CD4-positive, alpha-beta T cell treated with Interferon gamma for 1 hour (primary cell): Measurements from ENCODE around the gene TTC1.
"Not testable (repeated sequence)": the region's sequence is repeated elsewhere in the genome, so short reads cannot be mapped to it uniquely, and the experiment has no call there.

ENCODE experiments used
- DNase-seq: peaks from one replicate; pipeline ENCODE4 v3.0.0-alpha.2; 2020

Gene TTC1

DNA sequence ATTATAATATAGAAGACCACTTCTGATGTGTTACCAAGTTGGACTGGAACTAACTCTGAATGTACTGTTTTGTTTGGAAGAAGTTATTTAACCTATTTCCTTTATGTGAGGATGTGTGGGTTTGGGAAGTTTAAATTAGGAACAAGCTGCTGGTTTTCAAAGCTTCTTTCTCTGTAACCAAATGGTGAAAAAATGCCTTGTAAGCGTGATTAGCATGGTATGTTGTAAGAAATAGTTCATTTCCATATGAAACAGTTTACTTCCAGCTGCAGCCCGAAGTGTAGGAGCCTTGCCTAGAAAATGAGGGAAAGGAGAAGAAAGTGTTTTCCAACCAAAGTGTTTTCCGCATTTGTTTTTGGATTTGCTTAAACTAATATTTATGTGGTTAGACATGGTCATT, 36.0 kb downstream of the TTC1 start:
- no peak for DNase-seq

- no peak for DNase-seq
These were observed 38.5 kb downstream of the TTC1 start for GRCh38 chr5:160047423-160047822.

DNA sequence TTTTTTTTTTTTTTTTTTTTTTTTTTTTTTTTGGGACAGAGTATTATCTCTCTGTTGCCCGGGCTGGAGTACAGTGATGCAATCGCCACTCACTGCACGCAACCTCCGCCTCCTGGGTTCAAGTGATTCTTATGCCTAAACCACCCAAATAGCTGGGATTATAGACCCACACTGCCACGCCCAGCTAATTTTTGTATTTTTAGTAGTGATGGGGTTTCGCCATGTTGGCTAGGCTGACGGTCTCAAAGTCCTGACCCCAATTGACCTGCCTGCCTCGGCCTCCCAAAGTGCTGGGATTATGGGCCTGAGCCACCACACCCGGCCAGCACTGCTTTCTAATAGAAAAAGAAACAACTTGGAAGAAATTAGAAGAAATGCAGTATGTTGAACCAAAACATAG, 39.2 kb downstream of the TTC1 start:
- no peak for DNase-seq

DNA sequence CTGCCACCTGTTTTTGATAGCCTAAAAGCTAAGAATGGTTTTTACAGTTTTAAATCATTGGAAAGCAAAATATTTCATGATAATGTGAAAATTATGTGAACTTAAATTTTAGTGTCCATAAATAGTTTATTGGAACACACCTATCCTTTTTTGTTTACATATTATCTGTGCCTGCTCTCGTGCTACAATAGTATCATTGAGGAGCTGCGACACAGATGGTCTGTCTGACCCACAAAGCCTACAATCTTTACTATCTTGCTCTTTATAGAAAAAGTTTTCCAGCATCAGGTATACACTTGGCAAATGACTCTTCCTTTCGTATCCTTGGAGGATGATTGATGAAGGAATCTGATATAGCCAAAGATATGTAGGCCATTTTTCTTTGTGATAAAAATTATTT, 40.2 kb downstream of the TTC1 start:
- DNase-seq, result no peak

DNA sequence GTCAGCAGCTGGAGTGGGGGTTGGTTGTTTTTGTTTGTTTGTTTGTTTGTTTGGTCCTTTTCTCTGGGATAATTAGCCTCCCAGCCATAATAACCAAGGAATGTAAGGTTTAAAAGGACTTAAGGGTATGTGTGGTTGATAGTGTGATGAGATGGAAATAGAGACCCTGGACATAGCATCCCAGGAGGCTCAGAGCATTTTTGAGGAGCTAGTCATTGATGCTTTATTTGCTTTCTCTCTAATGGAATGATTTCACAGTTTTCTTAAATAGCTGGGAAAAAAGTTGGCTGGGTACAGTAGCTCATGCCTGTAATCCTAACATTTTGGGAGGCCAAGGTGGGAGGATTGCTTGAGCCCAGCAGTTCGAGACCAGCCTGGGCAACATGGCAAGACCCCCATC, 45.1 kb downstream of the TTC1 start:
- no peak for DNase-seq

DNA sequence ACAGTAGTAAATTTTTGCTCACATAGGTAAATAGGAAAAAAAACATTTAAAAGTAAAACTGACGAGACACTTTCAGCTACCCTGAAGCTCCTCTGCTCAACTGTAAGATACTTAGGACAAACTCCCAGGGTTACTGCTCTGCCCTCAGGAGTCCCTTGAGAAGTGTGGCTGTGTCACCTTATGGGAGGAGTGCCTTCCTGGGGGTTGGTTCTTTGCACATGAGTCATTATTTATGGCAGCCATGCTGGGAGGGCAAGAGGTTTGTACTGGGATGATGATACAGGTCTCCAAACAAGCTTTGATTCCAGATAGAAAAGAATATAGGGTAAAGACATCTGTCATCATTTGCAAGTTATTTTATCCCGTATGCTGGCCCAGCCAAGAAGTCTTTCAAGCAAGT, 45.9 kb downstream of the TTC1 start:
- no peak for DNase-seq

GRCh38 chr5:160057256-160057655, 48.3 kb downstream of the TTC1 start:
- DNase-seq, result no peak

- no peak for DNase-seq
These were observed 51.1 kb downstream of the TTC1 start for GRCh38 chr5:160060001-160060400.

DNA sequence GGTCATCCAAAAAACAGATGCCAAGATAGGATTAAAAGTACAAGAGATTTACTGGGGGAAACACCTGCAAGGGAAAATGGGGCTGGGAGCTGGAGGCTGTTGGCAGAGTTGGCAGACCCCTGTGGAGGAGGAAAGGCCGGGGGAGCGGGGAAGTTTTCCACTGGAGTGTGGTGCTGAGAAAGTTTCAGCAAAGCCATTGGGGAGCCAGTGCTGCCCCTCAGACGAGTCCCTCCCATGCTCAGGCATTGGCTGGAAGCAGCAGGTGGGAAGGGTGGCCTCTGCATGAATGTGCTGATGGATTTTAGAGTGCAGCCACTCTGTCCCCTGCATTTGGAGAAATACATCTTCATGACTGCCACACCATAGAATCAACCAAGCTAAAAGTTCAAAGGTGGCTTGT, 52.8 kb downstream of the TTC1 start:
- DNase-seq, result no peak

DNA sequence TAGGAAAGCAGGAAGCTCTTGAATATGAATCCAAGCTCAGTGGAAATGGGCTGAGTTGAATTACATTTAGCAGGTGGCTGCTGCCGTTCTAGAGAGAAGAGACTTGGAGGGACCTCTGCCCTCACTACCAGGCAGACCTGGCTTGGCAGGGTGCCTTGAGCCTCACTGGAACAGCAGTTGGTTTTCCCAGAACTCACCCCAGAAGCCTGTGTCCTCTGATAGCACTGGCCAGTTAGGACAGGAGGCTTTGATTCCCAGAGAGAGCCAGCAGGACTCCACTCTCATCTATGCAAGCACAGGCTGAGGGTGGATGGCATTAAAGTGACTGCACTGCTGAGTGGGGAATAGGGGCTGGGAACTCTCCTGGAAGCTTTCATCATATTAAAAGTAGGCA, 55.5 kb downstream of the TTC1 start:
- DNase-seq, result no peak

GRCh38 chr5:160064995-160065614, 56.2 kb downstream of the TTC1 start:
- DNase-seq, result no peak

DNA sequence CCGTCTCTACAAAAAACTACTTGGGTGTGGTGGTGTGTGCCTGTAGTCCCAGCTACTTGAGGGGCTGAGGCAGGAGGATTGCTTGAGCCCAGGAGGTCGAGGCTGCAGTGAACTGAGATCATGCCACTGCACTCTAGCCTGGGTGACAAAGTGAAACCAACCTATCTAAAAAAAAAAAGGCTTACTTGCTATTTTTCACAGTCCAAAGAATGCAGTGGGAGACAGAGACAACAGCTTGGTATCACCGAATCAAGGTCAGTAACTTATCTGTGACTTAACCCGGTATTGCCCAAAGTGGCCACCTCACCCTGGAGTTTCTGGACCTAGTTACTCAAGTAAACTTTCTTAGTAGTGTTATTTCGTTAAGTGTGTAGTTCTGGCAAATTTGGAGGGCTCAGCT, 60.2 kb downstream of the TTC1 start:
- not testable (repeated sequence) for DNase-seq

GRCh38 chr5:160071516-160071915, 62.6 kb downstream of the TTC1 start:
- DNase-seq, result no peak

DNA sequence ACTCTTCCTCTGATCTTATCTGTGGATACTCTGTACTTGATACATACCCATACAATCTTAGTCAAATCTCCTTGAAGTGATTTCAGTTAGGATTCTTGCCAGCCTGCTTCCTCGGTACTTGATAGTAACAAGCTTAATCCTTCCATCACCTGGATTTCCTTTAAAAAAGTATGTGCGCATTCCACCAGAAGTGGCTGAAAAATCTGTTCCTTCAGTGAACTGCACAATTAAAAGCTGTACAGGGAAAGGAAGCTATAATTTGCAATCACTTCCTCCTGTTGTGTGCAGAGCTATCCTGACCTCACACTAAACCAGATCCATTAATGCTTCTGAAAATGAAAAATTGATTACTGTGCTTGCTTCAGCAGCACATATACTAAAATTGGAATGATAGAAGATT, 63.0 kb downstream of the TTC1 start:
- no peak for DNase-seq

GRCh38 chr5:160075073-160075472, 66.1 kb downstream of the TTC1 start:
- DNase-seq, result no peak

- no peak for DNase-seq
These were observed 68.1 kb downstream of the TTC1 start for GRCh38 chr5:160076997-160077396.

GRCh38 chr5:160079753-160080152, 70.8 kb downstream of the TTC1 start:
- DNase-seq, result no peak

DNA sequence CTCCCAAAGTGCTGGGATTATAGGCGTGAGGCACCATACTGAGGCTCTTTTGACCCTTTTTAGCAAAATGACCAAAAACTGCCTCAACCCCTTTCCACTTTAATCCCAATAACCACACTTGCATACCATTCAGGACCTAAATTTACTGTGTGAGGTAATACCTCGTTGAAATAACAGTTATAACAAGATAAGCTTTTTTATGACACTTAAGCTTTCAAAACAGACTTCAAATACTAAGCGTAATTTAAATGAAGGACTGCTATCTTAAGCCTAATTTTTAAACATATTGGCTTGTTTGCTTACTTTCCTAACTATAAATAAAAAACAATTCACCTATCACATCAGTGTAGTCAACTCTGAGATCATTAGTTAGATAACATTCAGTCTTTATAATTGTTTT, 72.6 kb downstream of the TTC1 start:
- no peak for DNase-seq

GRCh38 chr5:160082614-160083500, 73.9 kb downstream of the TTC1 start:
- no peak for DNase-seq

DNA sequence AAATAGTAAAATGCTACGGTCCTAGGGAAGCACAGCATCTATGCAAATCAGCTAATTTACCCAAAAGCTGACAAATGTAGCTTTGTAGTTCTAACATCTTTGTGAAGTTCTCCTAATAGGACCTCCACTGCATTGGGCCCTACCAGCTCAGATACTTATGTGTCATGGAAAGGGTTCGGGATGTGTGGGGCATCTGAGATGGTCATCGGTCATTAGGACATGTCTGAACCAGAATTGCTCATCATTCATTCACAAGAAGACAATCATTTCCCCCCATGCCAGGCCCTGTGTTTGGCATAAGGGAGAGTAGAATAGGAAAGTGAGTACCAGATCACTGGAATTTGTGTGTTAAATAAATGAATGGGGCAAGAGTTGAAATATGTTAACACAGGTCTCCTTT, 74.6 kb downstream of the TTC1 start:
- DNase-seq, result no peak

GRCh38 chr5:160084144-160084543, 75.2 kb downstream of the TTC1 start:
- no peak for DNase-seq

DNA sequence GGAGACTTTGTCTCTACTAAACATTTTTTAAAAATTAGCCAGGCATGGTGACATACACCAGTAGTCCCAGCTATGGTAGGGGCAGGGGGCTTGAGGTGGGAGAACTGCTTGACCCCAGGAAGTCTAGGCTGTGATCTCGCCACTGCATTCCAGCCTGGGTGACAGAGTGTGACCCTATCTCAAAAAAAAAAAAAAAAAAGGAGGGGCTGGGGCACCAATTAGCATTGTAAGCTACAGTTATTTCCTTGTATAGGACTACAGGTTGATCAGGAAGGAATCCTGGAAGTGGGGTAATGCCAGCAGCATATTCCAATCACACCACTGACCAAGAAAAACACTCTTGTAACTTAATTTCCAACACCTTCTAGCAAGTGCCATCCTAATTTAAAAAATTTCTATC, 78.3 kb downstream of the TTC1 start:
- no peak for DNase-seq

- DNase-seq, result no peak
These were observed 79.9 kb downstream of the TTC1 start for GRCh38 chr5:160088805-160089204.

GRCh38 chr5:160089531-160089930, 80.6 kb downstream of the TTC1 start:
- no peak for DNase-seq

- DNase-seq, result no peak
These were observed 81.1 kb downstream of the TTC1 start for GRCh38 chr5:160090059-160090458.
